WI38 (cell line): ENCODE measurements around the gene TTR.

Source experiments
- H3K4me3 ChIP-seq: 2 replicates; pipeline ENCODE4 v1.5.1; 2011; ENCODE audit warnings: low read depth, mild to moderate bottlenecking, control low read depth, low read length
- CTCF ChIP-seq: IDR thresholded peaks from 2 replicates; pipeline ENCODE4 v1.5.1; 2012; ENCODE audit warnings: low read depth, mild to moderate bottlenecking, control low read depth, low read length

Gene TTR

GRCh38 chr18:31555971-31556747, 35.5 kb upstream of the TTR start:
- peak; percentile 34; the same call in 1 of the 2 replicates for TF ChIP-seq CTCF

GRCh38 chr18:31557446-31557845, 34.2 kb upstream of the TTR start:
- H3K4me3 ChIP-seq: no peak overlapping the region
- no peak for TF ChIP-seq CTCF

More at GRCh38 chr18:31555971-31556747, 35.5 kb upstream of the TTR start:
- H3K4me3 ChIP-seq: no peak overlapping the region

GRCh38 chr18:31558567-31558966, 33.1 kb upstream of the TTR start:
- TF ChIP-seq CTCF: no peak

GRCh38 chr18:31562726-31563125, 29.0 kb upstream of the TTR start:
- H3K4me3 ChIP-seq: no peak overlapping the region
- TF ChIP-seq CTCF: no peak

More at GRCh38 chr18:31558567-31558966, 33.1 kb upstream of the TTR start:
- H3K4me3 ChIP-seq: no peak overlapping the region

GRCh38 chr18:31563778-31564177, 27.9 kb upstream of the TTR start:
- TF ChIP-seq CTCF: no peak
- no peak overlapping the region for H3K4me3 ChIP-seq

- no peak for TF ChIP-seq CTCF
- H3K4me3 ChIP-seq: no peak overlapping the region
Measured at GRCh38 chr18:31565345-31565744, 26.3 kb upstream of the TTR start.

GRCh38 chr18:31565782-31566512, 25.7 kb upstream of the TTR start:
- no peak for TF ChIP-seq CTCF
- H3K4me3 ChIP-seq: no peak overlapping the region
